ENCODE data around the gene MAN2B2.

Gene MAN2B2

GRCh38 chr4:6566391-6567190, 8.4 kb upstream of the MAN2B2 start:
- no peak for DNase-seq (ENCODE audit: low read depth in 2 of 3, low spot score in 2 of 3)

- no peak for DNase-seq (ENCODE audit: low read depth in 2 of 3, low spot score in 2 of 3)
These were observed 7.8 kb upstream of the MAN2B2 start for GRCh38 chr4:6567218-6567617.

GRCh38 chr4:6568148-6568547, 6.8 kb upstream of the MAN2B2 start:
- DNase-seq (ENCODE audit: low read depth in 2 of 3, low spot score in 2 of 3) = no peak

GRCh38 chr4:6568689-6569332, 6.2 kb upstream of the MAN2B2 start:
- no peak for DNase-seq (ENCODE audit: low read depth in 2 of 3, low spot score in 2 of 3)

- DNase-seq (ENCODE audit: low read depth in 2 of 3, low spot score in 2 of 3) = no peak
These were observed 3.4 kb upstream of the MAN2B2 start for GRCh38 chr4:6571608-6572007.

GRCh38 chr4:6573551-6573950, 1.4 kb upstream of the MAN2B2 start:
- DNase-seq (ENCODE audit: low read depth in 2 of 3, low spot score in 2 of 3) = no peak

GRCh38 chr4:6573986-6574746, 823 bp upstream of the MAN2B2 start:
- no peak for DNase-seq (ENCODE audit: low read depth in 2 of 3, low spot score in 2 of 3)

GRCh38 chr4:6575503-6576240, 683 bp downstream of the MAN2B2 start:
- no peak for DNase-seq (ENCODE audit: low read depth in 2 of 3, low spot score in 2 of 3)

GRCh38 chr4:6576512-6576911, 1.5 kb downstream of the MAN2B2 start:
- no peak for DNase-seq (ENCODE audit: low read depth in 2 of 3, low spot score in 2 of 3)

- DNase-seq (ENCODE audit: low read depth in 2 of 3, low spot score in 2 of 3) = no peak
These were observed 1.9 kb downstream of the MAN2B2 start for GRCh38 chr4:6576932-6577331.

GRCh38 chr4:6577409-6577808, 2.4 kb downstream of the MAN2B2 start:
- no peak for DNase-seq (ENCODE audit: low read depth in 2 of 3, low spot score in 2 of 3)

- no peak for DNase-seq (ENCODE audit: low read depth in 2 of 3, low spot score in 2 of 3)
These were observed 3.2 kb downstream of the MAN2B2 start for GRCh38 chr4:6578221-6578620.

GRCh38 chr4:6580353-6580752, 5.4 kb downstream of the MAN2B2 start:
- DNase-seq (ENCODE audit: low read depth in 2 of 3, low spot score in 2 of 3) = no peak

- no peak for DNase-seq (ENCODE audit: low read depth in 2 of 3, low spot score in 2 of 3)
These were observed 6.7 kb downstream of the MAN2B2 start for GRCh38 chr4:6581566-6582121.

GRCh38 chr4:6582889-6583490, 8.0 kb downstream of the MAN2B2 start:
- no peak for DNase-seq (ENCODE audit: low read depth in 2 of 3, low spot score in 2 of 3)

GRCh38 chr4:6584865-6585264, 9.9 kb downstream of the MAN2B2 start:
- DNase-seq (ENCODE audit: low read depth in 2 of 3, low spot score in 2 of 3) = no peak

GRCh38 chr4:6586715-6587325, 11.8 kb downstream of the MAN2B2 start:
- no peak for DNase-seq (ENCODE audit: low read depth in 2 of 3, low spot score in 2 of 3)

GRCh38 chr4:6589444-6589843, 14.5 kb downstream of the MAN2B2 start:
- no peak for DNase-seq (ENCODE audit: low read depth in 2 of 3, low spot score in 2 of 3)

GRCh38 chr4:6591313-6591712, 16.3 kb downstream of the MAN2B2 start:
- DNase-seq (ENCODE audit: low read depth in 2 of 3, low spot score in 2 of 3) = no peak

GRCh38 chr4:6591781-6592180, 16.8 kb downstream of the MAN2B2 start:
- no peak for DNase-seq (ENCODE audit: low read depth in 2 of 3, low spot score in 2 of 3)
